T-helper 1 cell treated with Interleukin-12 subunit alpha and Interleukin-12 subunit beta and Interleukin-4 antibody, amounts not matched to agents 30 μg/mL and 1 μg/mL, for 36 hours (primary cell): Measurements from ENCODE around the gene MAPK13.

Source experiments
- H3K27ac Mint-ChIP-seq: one replicate; pipeline ENCODE4 v1.8.0; 2021; ENCODE audit warnings: mild to moderate bottlenecking, mixed read lengths
- H3K27me3 Mint-ChIP-seq: one replicate; pipeline ENCODE4 v1.8.0; 2021; ENCODE audit warnings: low read depth, mixed read lengths
- H3K36me3 Mint-ChIP-seq: one replicate; pipeline ENCODE4 v1.8.0; 2021; ENCODE audit warnings: low read depth, mixed read lengths
- H3K4me1 Mint-ChIP-seq: one replicate; pipeline ENCODE4 v1.8.0; 2021; ENCODE audit warnings: low read depth, mixed read lengths
- H3K4me3 Mint-ChIP-seq: one replicate; pipeline ENCODE4 v1.8.0; 2021; ENCODE audit warnings: mild to moderate bottlenecking, moderate library complexity, mixed read lengths
- H3K9me3 Mint-ChIP-seq: one replicate; pipeline ENCODE4 v1.8.0; 2021; ENCODE audit warnings: mixed read lengths

MAPK13 gene

DNA sequence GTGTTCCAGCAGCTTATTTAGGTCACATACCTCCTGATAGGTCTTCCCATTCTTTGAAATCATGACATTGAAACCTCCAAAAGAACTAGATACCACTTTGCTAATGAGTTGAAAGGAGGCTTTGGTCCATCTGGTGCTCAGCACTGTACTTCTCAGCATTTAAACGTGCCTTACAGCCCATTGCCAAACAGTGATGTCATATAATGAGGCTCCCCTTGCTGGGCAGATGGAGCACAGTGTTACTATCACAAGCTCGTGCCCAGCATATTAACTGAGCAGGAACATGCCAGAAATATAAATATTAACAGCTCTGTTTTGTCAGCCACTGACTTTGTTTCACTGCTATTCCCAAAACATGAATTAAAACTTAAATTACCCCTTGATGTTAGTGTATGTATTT lies 25.5 kb upstream of the MAPK13 start:
- Mint-ChIP-seq H3K27ac (no peak overlapping the region), H3K9me3 (no peaks in the 10 kb centered on the region), H3K4me1 (peaks cover 35% of the 10 kb centered on the region), H3K36me3 (peaks cover 42% of the 10 kb centered on the region), H3K4me3 (no peak overlapping the region), H3K27me3 (no peaks in the 10 kb centered on the region)

DNA sequence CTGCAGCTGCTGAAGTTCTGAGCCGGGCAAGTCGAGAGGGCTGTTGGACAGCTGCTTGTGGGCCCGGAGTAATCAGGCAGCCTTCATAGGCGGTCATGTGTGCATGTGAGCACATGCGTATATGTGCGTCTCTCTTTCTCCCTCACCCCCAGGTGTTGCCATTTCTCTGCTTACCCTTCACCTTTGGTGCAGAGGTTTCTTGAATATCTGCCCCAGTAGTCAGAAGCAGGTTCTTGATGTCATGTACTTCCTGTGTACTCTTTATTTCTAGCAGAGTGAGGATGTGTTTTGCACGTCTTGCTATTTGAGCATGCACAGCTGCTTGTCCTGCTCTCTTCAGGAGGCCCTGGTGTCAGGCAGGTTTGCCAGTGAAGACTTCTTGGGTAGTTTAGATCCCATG lies 21.2 kb upstream of the MAPK13 start:
- Mint-ChIP-seq H3K27ac (peak overlapping the region; percentile 81), H3K27me3 (no peaks in the 10 kb centered on the region), H3K36me3 (peaks cover 35% of the 10 kb centered on the region), H3K9me3 (no peaks in the 10 kb centered on the region), H3K4me1 (peaks cover 40% of the 10 kb centered on the region), H3K4me3 (no peak overlapping the region)

DNA sequence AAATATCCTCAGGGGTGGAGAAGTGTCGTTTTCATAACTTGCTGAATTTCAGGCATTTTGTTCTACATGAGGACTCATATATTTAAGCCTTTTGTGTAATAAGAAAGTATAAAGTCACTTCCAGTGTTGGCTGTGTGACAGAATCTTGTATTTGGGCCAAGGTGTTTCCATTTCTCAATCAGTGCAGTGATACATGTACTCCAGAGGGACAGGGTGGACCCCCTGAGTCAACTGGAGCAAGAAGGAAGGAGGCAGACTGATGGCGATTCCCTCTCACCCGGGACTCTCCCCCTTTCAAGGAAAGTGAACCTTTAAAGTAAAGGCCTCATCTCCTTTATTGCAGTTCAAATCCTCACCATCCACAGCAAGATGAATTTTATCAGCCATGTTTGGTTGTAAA lies 20.3 kb upstream of the MAPK13 start:
- peaks cover 39% of the 10 kb centered on the region for H3K36me3 Mint-ChIP-seq
- no peaks in the 10 kb centered on the region for H3K27me3 Mint-ChIP-seq
- H3K27ac Mint-ChIP-seq = no peak overlapping the region
- no peaks in the 10 kb centered on the region for H3K9me3 Mint-ChIP-seq
- H3K4me3 Mint-ChIP-seq = no peak overlapping the region
- peaks cover 46% of the 10 kb centered on the region for H3K4me1 Mint-ChIP-seq

DNA sequence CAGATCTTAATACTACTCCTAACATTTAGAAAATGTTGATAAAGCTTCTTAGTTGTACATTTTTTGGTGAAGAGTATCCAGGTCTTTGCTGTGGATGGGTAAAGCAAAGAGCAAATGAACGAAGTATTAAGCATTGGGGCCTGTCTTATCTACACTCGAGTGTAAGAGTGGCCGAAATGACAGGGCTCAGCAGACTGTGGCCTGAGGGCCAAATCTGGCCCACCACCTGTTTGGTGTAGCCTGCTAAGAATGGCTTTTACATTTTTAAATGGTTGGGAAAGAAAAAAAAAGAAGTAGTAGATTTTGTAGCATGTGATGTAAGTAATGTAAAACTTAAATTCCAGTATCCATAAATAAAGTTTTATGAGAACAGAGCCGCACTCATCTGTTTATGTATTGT lies 19.4 kb upstream of the MAPK13 start:
- no peaks in the 10 kb centered on the region for H3K27me3 Mint-ChIP-seq
- H3K27ac Mint-ChIP-seq = no peak overlapping the region
- no peak overlapping the region for H3K4me3 Mint-ChIP-seq
- H3K9me3 Mint-ChIP-seq = no peaks in the 10 kb centered on the region
- peaks cover 40% of the 10 kb centered on the region for H3K36me3 Mint-ChIP-seq
- H3K4me1 Mint-ChIP-seq = peaks cover 50% of the 10 kb centered on the region

DNA sequence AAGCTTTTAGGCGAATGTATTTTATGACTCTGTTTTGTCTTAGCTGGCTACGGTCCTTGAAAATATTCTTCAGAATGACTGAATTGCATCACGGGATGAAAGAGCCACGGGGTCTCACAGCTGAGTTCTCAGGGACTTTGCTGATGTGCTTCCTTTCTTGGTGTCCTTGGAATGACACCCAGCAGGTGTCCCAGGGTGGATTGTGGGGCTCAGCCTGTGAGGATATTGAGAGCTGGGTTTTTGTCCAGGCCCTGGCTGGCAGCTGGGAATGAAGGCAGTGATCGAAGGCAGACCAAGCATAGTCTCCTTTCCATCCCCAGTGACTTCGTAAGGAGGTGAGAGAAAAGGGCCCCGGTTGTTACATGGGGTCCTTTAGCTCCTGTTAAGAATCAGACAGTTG lies 18.8 kb upstream of the MAPK13 start:
- Mint-ChIP-seq H3K4me3 (no peak overlapping the region), H3K4me1 (peaks cover 56% of the 10 kb centered on the region), H3K36me3 (peaks cover 42% of the 10 kb centered on the region), H3K9me3 (no peaks in the 10 kb centered on the region), H3K27ac (no peak overlapping the region), H3K27me3 (no peaks in the 10 kb centered on the region)

DNA sequence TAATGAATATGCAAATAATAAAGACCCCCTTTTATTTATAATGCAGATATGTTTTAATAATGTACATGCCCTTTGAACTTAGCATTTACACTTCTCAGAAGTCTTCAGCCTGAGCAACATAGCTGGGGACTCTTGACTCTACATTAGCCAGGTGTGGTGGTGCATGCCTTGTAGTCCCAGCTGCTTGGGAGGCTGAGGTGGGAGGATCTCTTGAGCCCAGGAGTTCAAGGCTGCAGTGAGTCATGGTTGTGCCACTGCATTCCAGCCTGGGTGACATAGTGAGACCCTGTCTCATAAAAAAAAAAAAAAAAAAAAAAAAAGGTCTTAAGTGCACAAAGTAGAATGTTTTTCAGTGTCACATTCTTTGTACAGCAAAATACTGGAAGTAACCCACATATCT lies 17.3 kb upstream of the MAPK13 start:
- no peaks in the 10 kb centered on the region for H3K27me3 Mint-ChIP-seq
- peaks cover 43% of the 10 kb centered on the region for H3K36me3 Mint-ChIP-seq
- H3K4me1 Mint-ChIP-seq = peaks cover 60% of the 10 kb centered on the region
- no peak overlapping the region for H3K4me3 Mint-ChIP-seq
- no peaks in the 10 kb centered on the region for H3K9me3 Mint-ChIP-seq
- H3K27ac Mint-ChIP-seq = no peak overlapping the region

DNA sequence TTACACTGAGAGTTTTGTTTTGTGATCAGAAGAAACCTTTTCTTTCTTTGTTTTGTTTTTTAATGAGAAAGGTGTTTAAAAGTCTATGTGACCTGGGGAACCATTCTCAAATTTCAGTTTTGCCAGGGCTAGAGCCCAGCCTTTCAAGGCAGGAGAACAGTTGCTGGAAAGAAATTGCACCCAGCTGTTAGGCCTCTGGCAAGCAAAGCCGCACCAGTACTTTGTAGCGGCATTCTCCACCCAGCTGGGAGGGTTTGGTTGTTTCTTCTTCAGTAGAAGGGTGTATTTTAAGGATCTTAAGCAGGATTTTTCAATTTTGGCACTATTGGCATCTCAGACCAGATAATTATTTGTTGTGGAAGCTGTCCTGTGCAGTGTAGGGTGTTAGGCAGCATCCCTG lies 16.6 kb upstream of the MAPK13 start:
- Mint-ChIP-seq H3K27me3 (no peaks in the 10 kb centered on the region), H3K4me3 (no peak overlapping the region), H3K9me3 (no peaks in the 10 kb centered on the region), H3K4me1 (peaks cover 60% of the 10 kb centered on the region), H3K36me3 (peaks cover 42% of the 10 kb centered on the region), H3K27ac (peak overlapping the region; percentile 18)

DNA sequence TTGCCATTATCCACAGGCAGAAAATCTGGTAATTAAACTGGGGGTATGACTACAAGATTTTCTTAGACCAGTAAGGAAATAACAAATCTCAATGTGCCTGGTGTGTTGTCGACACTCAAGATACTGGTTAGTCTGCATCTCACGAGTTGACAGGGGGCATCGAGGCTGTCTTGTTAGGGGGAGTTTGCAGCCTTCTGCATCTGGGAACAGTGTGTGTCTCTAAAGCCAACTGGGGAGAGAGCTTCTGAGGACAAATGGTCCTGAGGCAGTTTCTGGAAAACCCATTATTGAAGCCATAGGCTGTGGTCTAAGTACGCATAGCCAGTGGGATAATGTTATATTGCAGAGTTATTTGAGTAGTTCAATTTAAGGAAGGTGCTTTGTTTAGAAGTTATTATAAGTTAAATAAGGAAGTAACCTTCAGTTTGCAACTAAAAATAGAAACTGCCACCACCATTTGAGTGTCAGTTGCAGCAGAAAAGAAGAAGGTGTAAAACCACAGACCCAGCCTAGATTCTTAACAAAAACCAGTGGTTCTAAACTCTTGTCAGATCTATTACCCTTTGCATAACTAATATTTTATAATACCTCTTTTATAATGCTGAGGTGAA lies 15.4 kb upstream of the MAPK13 start:
- no peaks in the 10 kb centered on the region for H3K9me3 Mint-ChIP-seq
- peaks cover 40% of the 10 kb centered on the region for H3K36me3 Mint-ChIP-seq
- peak overlapping the region; percentile 93 for H3K27ac Mint-ChIP-seq
- peaks cover 62% of the 10 kb centered on the region for H3K4me1 Mint-ChIP-seq
- H3K27me3 Mint-ChIP-seq = no peaks in the 10 kb centered on the region
- H3K4me3 Mint-ChIP-seq = peak overlapping the region; percentile 60

DNA sequence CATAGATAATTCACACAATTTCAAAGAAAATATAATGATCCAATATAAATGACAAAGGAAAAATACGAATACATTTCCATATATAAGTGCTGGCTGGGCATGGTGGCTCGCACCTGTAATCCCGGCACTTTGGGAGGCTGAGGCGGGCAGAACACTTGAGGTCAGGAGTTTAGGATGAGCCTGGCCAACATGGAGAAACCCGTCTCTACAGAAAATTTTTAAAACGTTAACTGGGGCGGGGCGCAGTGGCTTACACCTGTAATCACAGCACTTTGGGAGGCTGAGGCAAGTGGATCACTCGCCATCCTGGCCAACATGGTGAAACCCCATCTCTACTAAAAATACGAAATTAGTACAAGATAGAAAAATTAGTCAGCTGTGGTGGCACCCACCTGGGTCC lies 14.9 kb upstream of the MAPK13 start:
- Mint-ChIP-seq H3K36me3 (peaks cover 40% of the 10 kb centered on the region), H3K4me1 (peaks cover 63% of the 10 kb centered on the region), H3K4me3 (peak overlapping the region; percentile 60), H3K27me3 (no peaks in the 10 kb centered on the region), H3K9me3 (no peaks in the 10 kb centered on the region), H3K27ac (no peak overlapping the region)

DNA sequence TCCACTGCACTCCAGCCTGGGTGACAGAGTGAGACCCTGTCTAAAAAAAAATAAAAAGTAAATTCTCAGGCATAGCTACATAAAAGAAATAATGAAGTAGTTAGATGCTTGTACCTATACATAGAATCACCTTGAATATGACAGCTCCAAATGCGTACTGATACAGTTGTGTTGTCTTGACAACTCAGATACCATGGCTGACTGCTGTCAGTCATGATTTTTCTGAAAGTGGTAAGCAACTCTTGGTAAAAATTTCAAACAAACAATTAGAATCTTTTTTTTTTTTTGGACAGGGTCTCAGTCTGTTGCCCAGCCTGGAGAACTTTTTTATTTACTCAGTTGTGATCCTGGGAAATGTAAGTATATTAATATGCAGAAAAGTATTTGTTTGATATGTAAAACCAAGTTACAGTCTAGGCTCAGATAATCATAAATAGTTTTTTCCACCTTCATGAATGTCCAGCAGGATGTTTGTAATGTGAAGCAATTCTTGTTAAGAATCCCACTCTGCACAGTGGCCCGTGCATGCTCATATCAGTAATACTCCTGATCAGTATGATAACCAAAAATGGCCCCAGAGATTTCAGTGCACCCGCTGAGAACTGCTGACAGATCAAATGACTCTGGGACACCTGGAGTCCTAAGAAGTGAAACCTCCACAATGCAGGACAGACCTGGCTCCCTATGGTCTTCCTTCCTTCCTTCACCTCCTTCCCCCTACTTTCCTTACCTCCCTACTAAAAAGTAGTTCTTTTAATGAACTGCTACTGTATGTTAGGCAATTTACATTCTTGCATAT lies 14.0 kb upstream of the MAPK13 start:
- Mint-ChIP-seq H3K27ac (peak overlapping the region; percentile 31), H3K4me1 (peaks cover 72% of the 10 kb centered on the region), H3K9me3 (no peaks in the 10 kb centered on the region), H3K36me3 (peaks cover 38% of the 10 kb centered on the region), H3K4me3 (peak overlapping the region; percentile 7), H3K27me3 (no peaks in the 10 kb centered on the region)

DNA sequence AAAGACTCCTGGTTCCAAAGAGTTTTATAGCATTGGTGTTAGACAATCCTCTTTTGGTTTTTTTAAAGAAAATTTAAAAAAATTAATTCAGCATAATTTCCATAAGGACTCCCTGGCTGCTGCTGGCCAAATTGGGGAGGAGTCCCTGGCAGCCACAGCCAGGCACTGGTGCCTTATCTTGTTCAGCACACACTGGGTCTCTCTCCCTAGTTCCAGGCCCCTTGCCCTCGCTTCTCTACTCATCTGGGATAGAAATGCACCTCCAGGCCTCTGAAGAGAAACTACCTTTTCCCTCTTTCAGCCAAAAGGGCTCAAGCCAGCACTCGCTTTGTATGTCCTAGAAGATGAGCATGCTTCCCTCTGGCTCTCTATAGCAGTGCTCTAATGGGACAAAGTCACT lies 13.4 kb upstream of the MAPK13 start:
- H3K4me1 Mint-ChIP-seq = peaks cover 79% of the 10 kb centered on the region
- no peaks in the 10 kb centered on the region for H3K9me3 Mint-ChIP-seq
- no peaks in the 10 kb centered on the region for H3K27me3 Mint-ChIP-seq
- H3K36me3 Mint-ChIP-seq = peaks cover 35% of the 10 kb centered on the region
- H3K27ac Mint-ChIP-seq = peak overlapping the region; percentile 63
- no peak overlapping the region for H3K4me3 Mint-ChIP-seq

DNA sequence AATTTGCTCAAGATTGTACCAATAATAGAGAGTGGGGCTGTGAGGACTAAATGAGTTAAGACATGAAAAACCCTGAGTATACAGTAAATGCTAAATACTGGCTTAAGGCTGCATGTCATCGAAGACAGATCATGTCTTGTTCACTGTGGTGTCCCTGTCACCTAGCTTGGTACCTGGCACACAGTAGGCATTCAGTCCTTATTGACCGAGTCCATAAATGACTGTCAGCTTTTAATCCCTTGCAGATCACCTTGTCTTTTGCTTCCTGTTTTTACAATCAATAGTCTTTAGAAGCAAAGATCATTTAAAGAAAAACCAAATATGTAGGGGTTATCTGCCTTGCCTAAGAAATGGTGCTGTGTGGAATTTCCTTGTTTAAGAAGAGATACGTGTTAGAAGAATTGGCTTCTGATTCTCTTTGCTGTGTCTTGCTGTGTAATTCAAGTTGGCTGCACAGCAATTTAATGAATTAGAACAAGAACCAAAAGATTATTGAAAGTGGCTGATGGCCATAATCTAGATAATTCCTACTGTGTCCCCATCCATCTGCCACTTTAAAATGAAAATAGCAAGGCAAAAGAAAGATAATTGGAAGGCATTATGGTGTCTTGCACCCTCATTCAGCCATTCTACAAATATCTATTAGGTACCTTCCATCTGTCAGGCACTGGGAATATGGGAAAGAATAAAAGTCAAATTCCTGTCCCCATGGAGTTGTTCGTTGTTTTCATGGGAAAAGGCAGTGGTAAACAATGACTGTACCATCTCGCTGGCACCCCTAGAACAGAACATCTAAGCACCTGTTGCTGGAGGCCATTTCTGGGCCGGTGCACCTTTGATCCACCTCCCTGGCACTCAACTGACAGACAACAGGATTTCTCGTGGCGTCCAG lies 12.4 kb upstream of the MAPK13 start:
- Mint-ChIP-seq H3K27me3 (no peaks in the 10 kb centered on the region), H3K9me3 (no peaks in the 10 kb centered on the region), H3K4me1 (peaks cover 83% of the 10 kb centered on the region), H3K27ac (peak overlapping the region; percentile 99), H3K36me3 (peaks cover 30% of the 10 kb centered on the region), H3K4me3 (peak overlapping the region; percentile 27)

DNA sequence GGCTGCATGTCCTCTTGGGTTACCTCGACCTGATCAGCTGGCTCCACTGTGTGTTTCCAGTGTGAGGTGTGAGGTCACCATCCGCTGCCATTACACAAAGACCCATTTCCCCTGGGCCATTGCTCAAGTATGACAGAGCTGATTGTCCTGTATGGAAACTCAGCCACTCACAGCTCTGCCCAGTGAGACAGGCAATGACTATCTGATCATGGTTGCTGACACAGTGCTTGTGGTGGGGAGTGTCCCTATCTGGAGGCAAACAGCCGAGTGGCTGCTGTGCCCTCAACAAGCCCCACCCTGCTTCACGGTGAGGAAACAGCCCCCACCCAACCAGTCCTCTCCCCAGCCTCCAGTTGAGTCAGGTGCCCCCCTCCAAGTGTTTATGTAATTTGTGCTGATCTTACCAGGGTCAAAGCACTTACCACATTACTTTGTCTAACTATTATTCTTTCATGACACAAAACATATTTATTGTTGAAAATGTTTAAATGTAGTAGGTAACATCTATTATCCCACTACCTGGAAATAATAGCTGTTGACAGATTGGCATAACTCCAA lies 11.7 kb upstream of the MAPK13 start:
- peak overlapping the region; percentile 99 for H3K27ac Mint-ChIP-seq
- peak overlapping the region; percentile 27 for H3K4me3 Mint-ChIP-seq
- peaks cover 30% of the 10 kb centered on the region for H3K36me3 Mint-ChIP-seq
- peaks cover 86% of the 10 kb centered on the region for H3K4me1 Mint-ChIP-seq
- H3K9me3 Mint-ChIP-seq = no peaks in the 10 kb centered on the region
- H3K27me3 Mint-ChIP-seq = no peaks in the 10 kb centered on the region

DNA sequence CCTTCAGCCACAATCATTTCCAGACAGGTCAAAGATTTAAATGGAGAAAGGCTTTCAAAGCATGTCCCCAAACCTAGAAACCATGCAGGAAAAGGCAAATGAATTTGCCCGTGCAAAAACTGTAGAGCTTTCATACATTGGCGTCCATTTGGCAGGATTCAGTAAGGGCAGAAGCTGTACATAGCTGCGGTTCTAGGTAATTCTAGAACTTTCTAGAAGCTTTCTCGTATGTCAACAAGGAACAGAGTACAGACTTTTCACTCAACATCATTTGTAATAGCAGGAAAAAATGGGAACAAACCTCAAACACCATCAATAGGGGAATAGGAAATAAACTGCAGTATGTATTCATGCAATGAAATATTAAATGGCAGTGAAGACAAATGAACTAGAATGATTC lies 11.1 kb upstream of the MAPK13 start:
- Mint-ChIP-seq H3K4me3 (peak overlapping the region; percentile 27), H3K36me3 (peaks cover 30% of the 10 kb centered on the region), H3K9me3 (no peaks in the 10 kb centered on the region), H3K27ac (peak overlapping the region; percentile 99), H3K27me3 (no peaks in the 10 kb centered on the region), H3K4me1 (peaks cover 83% of the 10 kb centered on the region)
